Vagina (tissue), 2 donors: ENCODE measurements around the gene OGT.

Experiments
- POLR2A ChIP-seq, 2 donors: fragments of 450-650 bp; IDR thresholded peaks; one replicate each; pipeline ENCODE4 v1.6.1; 2017; ENCODE audit warnings: antibody characterized with exemption in 2 of 2, mild to moderate bottlenecking in 2 of 2, moderate library complexity in 2 of 2
- POLR2AphosphoS5 ChIP-seq, 2 donors: sonication (generic); formaldehyde crosslinking; IDR thresholded peaks; one replicate each; pipeline ENCODE4 v1.9.0; 2017; ENCODE audit warnings: antibody characterized with exemption in 2 of 2, mild to moderate bottlenecking in 2 of 2, low read depth in 1 of 2; ENCODE audit not compliant: insufficient read depth in 1 of 2
- TF ChIP-seq, protein P1 (sequence below), 3 experiments: fragments of 450-650 bp in 2 of 3; fragments of 200-600 bp in 1 of 3; sonication (generic) in 1 of 3; IDR thresholded peaks; one replicate each; pipeline ENCODE4 v1.5.1; 2017 to 2019; ENCODE audit warnings: antibody characterized with exemption in 3 of 3, mild to moderate bottlenecking in 2 of 3, moderate library complexity in 2 of 3

DNA sequence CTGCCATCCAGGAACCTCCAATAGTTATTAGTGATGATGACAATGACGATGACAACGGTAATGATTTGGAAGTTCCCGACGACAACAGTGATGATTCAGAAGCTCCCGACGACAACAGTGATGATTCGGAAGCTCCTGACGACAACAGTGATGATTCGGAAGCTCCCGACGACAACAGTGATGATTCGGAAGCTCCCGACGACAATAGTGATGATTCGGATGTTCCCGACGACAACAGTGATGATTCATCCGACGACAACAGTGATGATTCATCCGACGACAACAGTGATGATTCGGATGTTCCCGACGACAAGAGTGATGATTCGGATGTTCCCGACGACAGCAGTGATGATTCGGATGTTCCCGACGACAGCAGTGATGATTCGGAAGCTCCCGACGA is 70.7 kb downstream of the OGT start:
- TF ChIP-seq, protein P1, sequence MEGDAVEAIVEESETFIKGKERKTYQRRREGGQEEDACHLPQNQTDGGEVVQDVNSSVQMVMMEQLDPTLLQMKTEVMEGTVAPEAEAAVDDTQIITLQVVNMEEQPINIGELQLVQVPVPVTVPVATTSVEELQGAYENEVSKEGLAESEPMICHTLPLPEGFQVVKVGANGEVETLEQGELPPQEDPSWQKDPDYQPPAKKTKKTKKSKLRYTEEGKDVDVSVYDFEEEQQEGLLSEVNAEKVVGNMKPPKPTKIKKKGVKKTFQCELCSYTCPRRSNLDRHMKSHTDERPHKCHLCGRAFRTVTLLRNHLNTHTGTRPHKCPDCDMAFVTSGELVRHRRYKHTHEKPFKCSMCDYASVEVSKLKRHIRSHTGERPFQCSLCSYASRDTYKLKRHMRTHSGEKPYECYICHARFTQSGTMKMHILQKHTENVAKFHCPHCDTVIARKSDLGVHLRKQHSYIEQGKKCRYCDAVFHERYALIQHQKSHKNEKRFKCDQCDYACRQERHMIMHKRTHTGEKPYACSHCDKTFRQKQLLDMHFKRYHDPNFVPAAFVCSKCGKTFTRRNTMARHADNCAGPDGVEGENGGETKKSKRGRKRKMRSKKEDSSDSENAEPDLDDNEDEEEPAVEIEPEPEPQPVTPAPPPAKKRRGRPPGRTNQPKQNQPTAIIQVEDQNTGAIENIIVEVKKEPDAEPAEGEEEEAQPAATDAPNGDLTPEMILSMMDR (IDR thresholded peaks at IDR 0.05): no peak
- no peak for TF ChIP-seq POLR2A (IDR thresholded peaks at IDR 0.05)
- no peak for TF ChIP-seq POLR2AphosphoS5 (IDR thresholded peaks at IDR 0.05; ENCODE audit: insufficient read depth in 1 of 2, low read depth in 1 of 2)
